NCI-H748 (cell line): ENCODE data around the gene SLC26A1.
A peak's percentile ranks its signal among the peaks of the same experiment; 100 is the strongest.
"Not testable (repeated sequence)": the region's sequence is repeated elsewhere in the genome, so short reads cannot be mapped to it uniquely, and the experiment has no call there.

Source experiments
- DNase-seq: peaks from one replicate; lab custom pipeline; 2025; ENCODE audit not compliant: unreplicated experiment; lab: John Stamatoyannopoulos, UW

SLC26A1 gene

DNA sequence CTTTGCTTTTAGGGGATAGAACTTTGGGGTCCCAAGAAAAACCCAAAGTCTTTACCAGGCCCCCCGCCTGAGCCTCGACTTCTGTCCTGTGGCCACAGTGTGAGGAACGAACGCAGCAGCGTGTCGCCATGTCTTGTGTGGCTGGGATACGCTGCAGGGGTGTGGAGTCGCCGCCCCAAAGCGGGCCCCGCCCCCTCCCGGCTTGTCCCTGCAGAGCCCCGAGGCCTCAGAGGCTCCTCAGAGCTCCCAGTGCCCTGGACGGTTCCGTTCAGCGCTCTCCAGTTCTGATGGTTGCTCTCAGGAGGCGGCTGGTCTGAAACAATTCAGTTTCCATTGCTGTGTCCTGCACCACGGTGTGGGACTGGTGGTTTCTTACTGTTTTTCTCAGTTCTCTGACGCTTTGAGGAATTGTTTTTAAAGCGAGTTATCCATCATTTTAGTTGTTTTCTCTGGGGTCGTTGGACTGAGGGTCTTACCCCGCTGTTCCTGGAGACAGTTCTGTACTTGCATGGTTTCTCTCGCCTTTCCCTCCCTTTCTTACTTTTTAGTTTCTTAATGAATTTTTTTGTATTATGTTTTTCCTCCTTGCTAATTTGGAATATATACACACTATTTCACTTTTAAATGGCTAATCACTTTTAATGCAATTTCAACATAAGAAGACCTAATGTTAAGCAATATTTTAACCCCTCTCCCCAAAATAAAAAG is 7.9 kb downstream of the SLC26A1 start:
- DNase-seq: no peak

DNA sequence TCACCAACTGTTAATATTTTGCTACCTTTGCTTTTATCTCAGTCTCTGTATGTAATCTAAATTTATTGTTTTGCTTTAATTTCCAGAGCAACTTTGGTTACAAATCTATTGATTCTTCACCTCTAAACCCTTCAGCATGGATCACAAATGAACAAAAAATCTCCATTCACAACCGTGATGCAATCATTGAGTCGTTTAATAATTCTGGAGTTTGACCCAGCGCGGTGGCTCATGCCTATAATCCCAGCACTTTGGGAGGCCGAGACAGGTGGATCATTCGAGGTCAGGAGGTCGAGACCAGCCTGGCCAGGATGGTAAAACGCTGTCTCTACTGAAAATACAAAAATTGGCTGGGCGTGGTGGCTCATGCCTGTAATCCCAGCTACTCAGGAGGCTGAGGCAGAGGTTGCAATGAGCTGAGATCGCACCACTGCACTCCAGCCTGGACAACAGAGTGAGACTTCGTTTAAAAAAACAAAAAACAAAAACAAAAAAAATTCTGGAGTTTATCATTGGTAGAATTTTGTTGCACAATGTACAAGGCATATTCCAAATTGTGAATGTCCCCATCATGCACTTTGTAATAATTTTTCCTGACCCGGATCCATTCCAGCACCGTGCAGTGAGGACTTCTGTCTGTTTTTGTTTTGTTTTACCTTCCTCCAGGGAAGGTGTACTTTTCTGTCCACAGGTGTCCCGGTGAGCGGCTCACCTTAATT is 8.7 kb downstream of the SLC26A1 start:
- DNase-seq: no peak

- DNase-seq: no peak
These were observed 10.4 kb downstream of the SLC26A1 start for GRCh38 chr4:982814-983213.

DNA sequence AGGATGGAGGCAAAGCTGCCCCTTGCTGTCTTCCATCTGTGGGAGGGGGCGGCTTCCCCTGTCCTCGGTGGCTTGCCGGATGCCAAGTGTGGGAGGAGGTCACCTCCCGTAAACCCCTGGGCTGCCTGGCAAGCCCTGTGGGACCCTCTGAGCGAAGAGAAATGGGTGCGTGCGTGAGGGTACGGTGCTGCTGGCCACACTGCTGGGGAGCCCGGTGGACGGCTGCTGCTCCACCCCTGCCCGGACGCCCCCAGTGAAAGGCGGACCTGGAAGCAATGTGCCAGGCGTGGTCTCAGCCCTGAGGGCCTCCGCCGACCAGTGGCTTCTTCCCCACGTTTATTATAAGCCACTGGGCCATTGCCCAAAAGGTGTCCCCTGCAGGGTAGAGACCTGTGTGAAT is 10.9 kb downstream of the SLC26A1 start:
- no peak for DNase-seq

GRCh38 chr4:978957-979701 is 14.1 kb downstream of the SLC26A1 start:
- no peak for DNase-seq

GRCh38 chr4:976016-976415 is 17.2 kb downstream of the SLC26A1 start:
- DNase-seq: not testable (repeated sequence)

GRCh38 chr4:974668-975067 is 18.5 kb downstream of the SLC26A1 start:
- no peak for DNase-seq

- peak; percentile 9 for DNase-seq
These were observed 19.5 kb downstream of the SLC26A1 start, which contains the start of gene DGKQ for GRCh38 chr4:973431-974397. TSS of gene DGKQ (minus strand) at chr4:973569. CDS start at chr4:973482, 87 bp downstream.

DNA sequence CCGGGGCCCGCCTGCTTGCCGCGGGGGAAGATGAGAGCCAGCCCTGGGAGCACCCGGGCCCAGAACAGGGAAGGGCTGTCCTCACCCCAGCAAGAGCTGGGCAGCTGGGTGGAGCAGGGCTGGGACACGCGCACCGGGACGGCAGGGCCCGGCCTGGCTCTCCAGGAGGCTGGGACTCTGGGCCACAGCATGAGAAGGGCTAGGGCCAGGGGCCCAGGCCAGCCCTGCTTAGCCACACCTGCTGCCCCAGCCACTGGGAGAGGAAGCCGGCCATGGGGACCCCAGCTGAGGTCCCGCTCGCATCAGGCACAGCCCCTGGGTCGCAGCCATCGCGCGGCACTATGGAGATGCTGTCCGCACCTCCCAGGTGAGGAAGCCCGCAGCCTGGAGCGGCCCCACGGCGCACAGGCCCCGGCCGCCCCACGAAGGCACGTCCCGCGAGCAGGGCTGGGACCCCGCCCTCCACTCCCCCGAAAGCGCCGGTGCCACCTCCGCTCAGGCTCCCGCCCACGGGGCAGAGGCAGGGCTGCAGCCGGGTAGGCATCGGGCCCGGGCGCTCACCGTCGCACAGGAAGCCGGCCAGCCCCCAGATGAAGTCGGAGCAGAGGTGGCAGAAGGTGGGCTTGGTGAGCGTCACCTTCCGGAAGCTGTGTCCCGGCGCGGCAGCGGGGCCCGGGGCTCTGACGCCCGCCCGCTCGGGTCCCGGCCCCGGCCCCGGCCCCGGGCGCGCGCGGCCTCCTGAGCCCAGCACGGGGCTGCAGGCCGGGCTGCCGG is 20.4 kb downstream of the SLC26A1 start:
- DNase-seq: peak; percentile 8

DNA sequence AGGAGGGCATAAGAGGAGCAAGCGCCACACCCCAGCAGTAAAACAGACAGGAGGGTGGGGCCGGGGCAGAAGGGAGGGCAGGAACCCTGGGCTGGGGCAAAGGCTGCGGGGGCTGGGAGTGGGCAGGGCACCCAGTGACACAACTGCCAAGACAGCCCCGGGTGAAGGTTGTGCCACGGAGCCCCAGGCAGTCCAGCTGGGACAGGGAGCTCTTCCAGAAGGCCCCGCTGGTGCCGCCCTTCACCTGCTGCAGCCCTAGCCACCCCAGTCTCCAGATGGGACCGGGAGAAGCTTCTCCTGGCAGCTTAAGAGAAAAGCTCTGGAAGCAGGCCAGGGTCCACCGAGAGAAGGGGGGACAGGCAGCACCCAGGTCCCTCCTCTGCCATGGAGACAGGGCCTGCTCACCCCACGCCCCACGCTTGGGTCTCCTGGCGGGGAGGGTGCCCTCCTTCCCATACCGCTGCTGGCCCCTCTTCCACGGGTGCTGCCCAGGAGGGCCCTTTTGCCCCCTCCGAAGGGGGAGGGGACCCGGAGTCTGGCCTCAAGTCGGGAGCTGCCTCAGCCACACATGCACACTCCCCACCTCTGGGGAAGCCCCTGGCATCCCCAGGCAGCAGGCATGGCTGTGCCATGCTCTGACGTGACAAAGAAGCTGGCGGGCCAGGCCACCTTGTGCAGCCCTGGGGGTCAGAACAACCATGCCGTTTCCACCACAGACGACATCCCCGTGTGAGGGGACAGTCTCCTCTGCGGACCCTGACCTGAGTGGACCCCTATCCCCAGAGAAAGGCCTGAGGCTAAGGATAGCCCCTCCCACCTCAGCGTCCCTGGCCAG is 21.3 kb downstream of the SLC26A1 start:
- DNase-seq: no peak

GRCh38 chr4:970854-971520 is 22.2 kb downstream of the SLC26A1 start:
- DNase-seq: no peak

- DNase-seq: no peak
These were observed 23.0 kb downstream of the SLC26A1 start for GRCh38 chr4:970046-970745.

DNA sequence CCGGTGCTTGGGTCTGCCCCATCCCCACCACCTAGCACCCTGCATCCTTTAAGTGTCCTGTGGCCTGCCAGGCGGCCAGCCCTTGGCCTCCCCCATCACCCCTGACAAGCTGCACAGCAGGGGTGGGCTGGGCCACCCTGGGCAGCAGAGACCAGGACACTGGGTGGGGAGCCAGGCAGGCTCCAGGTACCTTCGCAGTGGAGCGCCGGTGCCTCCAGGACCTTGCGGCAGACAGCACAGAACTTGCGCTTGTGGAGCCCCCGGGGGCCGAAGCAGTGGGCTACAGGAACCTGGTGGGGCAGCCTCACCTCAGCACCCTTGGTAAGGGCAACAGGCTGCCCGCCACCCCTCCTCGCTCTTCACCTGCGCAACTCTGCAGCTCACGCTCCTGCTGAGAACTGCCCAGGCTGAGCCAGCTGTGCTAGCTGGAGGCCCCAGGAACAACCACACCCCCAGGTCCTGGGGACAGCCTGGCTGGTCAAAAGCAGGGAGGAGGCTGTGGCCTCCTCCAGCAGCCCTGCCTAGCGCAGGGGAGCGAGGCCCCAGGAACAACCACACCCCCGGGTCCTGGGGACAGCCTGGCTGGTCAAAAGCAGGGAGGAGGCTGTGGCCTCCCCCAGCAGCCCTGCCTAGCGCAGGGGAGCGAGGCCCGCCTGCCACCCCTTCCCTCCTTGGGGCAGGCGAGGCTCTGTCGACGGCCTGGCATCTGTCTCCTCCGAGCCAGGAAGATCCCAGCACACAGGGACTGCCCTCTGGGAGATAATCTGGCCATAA is 24.4 kb downstream of the SLC26A1 start:
- no peak for DNase-seq

- DNase-seq: no peak
These were observed 25.0 kb downstream of the SLC26A1 start for GRCh38 chr4:968221-968620.

DNA sequence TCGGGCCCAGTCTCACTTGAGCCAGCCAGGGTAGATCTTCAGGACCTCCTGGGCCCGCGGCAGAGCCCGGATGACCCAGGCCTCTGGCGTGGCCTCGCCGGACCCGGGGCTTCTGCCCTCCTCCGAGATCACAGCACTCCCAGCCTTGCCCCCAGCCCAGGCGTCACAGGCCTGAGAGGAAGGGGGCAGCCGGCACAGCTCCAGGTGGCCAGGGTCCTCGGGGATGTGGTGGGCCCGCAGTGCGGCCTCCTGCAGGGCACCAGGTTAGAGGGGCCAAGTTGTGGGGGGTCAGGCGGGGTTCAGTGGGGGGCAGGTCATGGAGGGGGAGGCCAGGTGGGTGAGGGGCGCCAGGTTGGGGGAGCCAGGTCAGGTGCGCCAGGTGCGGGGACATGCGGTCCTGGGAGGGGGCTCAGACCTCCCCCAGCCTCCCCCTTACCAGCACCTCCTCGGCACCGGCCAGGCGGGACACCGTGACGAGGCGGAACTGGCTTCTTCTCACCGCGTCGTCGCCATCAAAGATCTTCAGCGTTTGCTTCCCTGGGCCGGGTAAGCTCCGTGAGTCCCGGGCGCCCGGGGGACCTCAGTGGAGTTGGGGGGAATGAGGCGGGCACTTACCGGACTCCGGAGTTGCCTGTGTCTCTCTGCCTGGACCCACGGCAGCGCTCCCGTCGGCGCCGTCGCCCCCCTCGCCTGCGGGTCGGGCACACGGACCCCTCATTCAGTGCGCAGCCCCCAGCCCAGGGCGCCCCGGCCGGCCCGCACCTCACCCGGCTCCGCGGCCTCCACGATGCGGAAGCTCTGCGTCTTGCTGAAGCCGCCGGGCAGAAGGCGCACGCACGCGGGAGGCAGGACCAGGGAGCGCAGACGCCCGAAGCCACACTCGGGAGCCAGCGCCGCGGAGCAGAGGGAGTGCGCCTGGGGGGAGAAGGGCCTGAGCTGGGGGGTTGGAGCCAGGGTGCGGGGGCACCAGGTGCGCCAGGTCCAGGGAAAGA is 25.8 kb downstream of the SLC26A1 start:
- DNase-seq: no peak
